HCT116 (cell line): Measurements from ENCODE around the gene SLC1A1.

Experiments
- CBX3 ChIP-seq: IDR thresholded peaks from 2 replicates; pipeline ENCODE4 v1.6.1; 2012; ENCODE audit warnings: low read depth
- CEBPB ChIP-seq: IDR thresholded peaks from 2 replicates; pipeline ENCODE4 v1.6.1; 2012; ENCODE audit warnings: low read depth
- CTCF ChIP-seq, 3 experiments: fragments of 200-600 bp in 1 of 3; sonication (generic) in 1 of 3; IDR thresholded peaks in 2 of 3; conservative IDR thresholded peaks in 1 of 3; 2 replicates each; pipeline ENCODE4 v1.5.1; 2012 to 2017; ENCODE audit warnings: low read depth in 2 of 3, low read length in 2 of 3, antibody characterized with exemption in 1 of 3, borderline replicate concordance in 1 of 3, control low read depth in 1 of 3, mild to moderate bottlenecking in 1 of 3, mixed read lengths in 1 of 3, mixed run types in 1 of 3, moderate library complexity in 1 of 3; ENCODE audit not compliant: insufficient read depth in 1 of 3
- EZH2 ChIP-seq: fragments of 200-600 bp; sonication (generic); IDR thresholded peaks from 2 replicates; pipeline ENCODE4 v1.6.1; 2017; ENCODE audit warnings: antibody characterized with exemption, mixed run types
- EZH2phosphoT487 ChIP-seq: fragments of 200-600 bp; IDR thresholded peaks from 2 replicates; pipeline ENCODE4 v1.6.1; 2018; ENCODE audit warnings: antibody characterized with exemption, borderline replicate concordance
- JUND ChIP-seq: IDR thresholded peaks from 2 replicates; pipeline ENCODE4 v1.6.1; 2012
- POLR2AphosphoS5 ChIP-seq: IDR thresholded peaks from 2 replicates; pipeline ENCODE4 v1.6.1; 2011; ENCODE audit warnings: mild to moderate bottlenecking, low read depth, low read length, moderate library complexity
- RAD21 ChIP-seq: IDR thresholded peaks from 2 replicates; pipeline ENCODE4 v1.6.1; 2012; ENCODE audit warnings: low read depth, mild to moderate bottlenecking
- REST ChIP-seq: IDR thresholded peaks from 2 replicates; pipeline ENCODE4 v1.6.1; 2012; ENCODE audit warnings: low read depth
- YY1 ChIP-seq: IDR thresholded peaks from 2 replicates; pipeline ENCODE4 v1.6.1; 2011; ENCODE audit warnings: low read length, low read depth, moderate library complexity, mild to moderate bottlenecking; ENCODE audit not compliant: insufficient replicate concordance; ENCODE audit errors: extremely low read depth
- ZFX ChIP-seq: fragments of 450-650 bp; IDR thresholded peaks from 2 replicates; pipeline ENCODE4 v1.6.1; 2017

- TF ChIP-seq JUND: no peak
- TF ChIP-seq CTCF (IDR thresholded peaks at IDR 0.05 in 2 of 3, conservative IDR thresholded peaks at IDR 0.05 in 1 of 3; ENCODE audit: borderline replicate concordance in 1 of 3, insufficient read depth in 1 of 3, low read depth in 2 of 3, low read length in 2 of 3): no peak
- TF ChIP-seq YY1: no peak
- no peak for TF ChIP-seq CBX3
- TF ChIP-seq RAD21: no peak
- no peak for TF ChIP-seq ZFX
- no peak for TF ChIP-seq REST
- no peak for TF ChIP-seq EZH2
- TF ChIP-seq CEBPB: no peak
- TF ChIP-seq EZH2phosphoT487: no peak
- TF ChIP-seq POLR2AphosphoS5: no peak
These were observed 68.2 kb downstream of the SLC1A1 start for GRCh38 chr9:4558371-4558998.
